ENCODE data around the gene PLXND1. TPM values are rescaled to one million over a fixed set of nuclear protein-coding genes. Genes with fewer than 3 reads are reported as not detected.

Gene PLXND1
- total RNA-seq, 1 experiment from 2014 or later, result 22.0 TPM

DNA sequence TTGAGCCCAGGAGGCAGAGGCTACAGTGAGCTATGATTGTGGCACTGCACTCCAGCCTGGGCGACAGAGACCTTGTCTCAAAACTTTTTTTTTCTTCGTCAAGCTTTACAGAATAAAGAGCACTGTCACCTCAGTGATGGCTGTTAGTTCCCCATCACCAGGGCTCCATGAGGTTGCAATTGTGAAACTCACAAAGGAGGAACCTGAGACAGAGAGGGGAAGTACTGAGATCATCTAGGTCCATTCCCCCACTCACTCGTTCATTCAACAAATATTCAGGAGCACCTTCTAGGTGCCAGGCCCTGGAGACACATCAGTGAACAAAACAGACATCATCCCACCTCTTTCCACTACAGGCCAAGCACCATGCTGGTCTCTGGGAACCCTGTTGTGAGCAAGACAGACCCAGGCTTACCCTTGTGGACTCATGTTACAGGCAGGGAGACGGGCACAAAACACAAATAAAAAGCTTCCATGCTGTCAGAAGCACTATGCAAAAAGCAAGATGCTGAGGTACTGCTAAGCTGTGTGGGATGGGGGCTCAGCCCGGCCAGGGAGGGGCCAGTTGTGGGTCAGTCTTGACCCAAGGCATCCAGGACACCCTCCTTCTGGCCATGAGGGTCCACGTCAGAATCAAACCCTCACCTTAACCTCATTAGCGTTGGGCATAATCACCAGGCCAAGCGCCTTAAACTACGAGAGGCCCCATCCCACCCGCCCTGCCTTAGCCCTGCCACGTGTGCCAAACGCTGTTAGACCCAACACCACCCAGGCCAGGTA, 80.2 kb downstream of the PLXND1 start:
- TF ChIP-seq, protein P1, sequence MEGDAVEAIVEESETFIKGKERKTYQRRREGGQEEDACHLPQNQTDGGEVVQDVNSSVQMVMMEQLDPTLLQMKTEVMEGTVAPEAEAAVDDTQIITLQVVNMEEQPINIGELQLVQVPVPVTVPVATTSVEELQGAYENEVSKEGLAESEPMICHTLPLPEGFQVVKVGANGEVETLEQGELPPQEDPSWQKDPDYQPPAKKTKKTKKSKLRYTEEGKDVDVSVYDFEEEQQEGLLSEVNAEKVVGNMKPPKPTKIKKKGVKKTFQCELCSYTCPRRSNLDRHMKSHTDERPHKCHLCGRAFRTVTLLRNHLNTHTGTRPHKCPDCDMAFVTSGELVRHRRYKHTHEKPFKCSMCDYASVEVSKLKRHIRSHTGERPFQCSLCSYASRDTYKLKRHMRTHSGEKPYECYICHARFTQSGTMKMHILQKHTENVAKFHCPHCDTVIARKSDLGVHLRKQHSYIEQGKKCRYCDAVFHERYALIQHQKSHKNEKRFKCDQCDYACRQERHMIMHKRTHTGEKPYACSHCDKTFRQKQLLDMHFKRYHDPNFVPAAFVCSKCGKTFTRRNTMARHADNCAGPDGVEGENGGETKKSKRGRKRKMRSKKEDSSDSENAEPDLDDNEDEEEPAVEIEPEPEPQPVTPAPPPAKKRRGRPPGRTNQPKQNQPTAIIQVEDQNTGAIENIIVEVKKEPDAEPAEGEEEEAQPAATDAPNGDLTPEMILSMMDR (IDR thresholded peaks at IDR 0.05; ENCODE audit: unreplicated experiment), result no peak
- Mint-ChIP-seq H3K9me3 (ENCODE audit: low read depth, unreplicated experiment) (no peaks in the 10 kb centered on the region), H3K27ac (ENCODE audit: unreplicated experiment) (no peak overlapping the region), H3K4me1 (ENCODE audit: low read depth, unreplicated experiment) (peaks cover 8% of the 10 kb centered on the region), H3K4me3 (ENCODE audit: low read depth, unreplicated experiment) (no peak overlapping the region), H3K27me3 (ENCODE audit: unreplicated experiment) (peaks cover 63% of the 10 kb centered on the region), H3K36me3 (ENCODE audit: insufficient read depth, unreplicated experiment) (no peaks in the 10 kb centered on the region)
- no TSS peak for BruUV-seq (replicated peaks)
- CTCF ChIA-PET, result no interaction called here
- DNase-seq, result no peak
- intact Hi-C loops (cut with micrococcal nuclease; ENCODE audit: unreplicated experiment), result no loop called here

DNA sequence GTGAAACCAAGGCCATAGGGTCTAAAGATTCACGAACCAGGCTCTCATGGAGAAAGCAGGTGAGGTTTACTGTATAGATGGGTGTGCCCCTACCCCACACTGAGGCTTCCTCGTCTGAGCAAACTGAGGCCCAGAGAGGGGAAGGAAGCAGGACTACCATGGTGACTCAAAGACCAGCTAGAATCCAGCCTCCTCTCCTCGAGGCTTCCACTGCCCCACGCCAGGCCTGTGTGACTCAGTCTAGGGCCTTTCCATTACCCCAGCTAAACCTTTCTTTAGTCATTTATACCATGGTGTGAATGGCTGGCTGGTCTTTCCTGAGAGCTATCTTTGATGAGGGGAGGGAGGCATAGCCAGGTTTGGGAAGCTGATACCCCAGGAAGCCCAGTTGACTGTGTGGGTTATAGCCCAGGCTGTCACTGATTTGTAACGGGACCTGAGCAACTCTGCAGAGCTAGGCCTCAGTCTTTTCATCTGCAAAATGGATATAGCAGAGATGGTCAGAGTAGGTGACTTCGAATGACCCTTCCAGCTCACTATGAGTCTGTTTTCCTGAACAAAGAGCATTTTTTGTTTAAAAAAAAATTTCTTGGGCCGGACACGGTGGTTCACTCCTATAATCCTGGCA, 81.0 kb downstream of the PLXND1 start:
- Mint-ChIP-seq H3K27me3 (ENCODE audit: unreplicated experiment) (peaks cover 55% of the 10 kb centered on the region), H3K36me3 (ENCODE audit: insufficient read depth, unreplicated experiment) (no peaks in the 10 kb centered on the region), H3K27ac (ENCODE audit: unreplicated experiment) (no peak overlapping the region), H3K4me3 (ENCODE audit: low read depth, unreplicated experiment) (no peak overlapping the region), H3K9me3 (ENCODE audit: low read depth, unreplicated experiment) (no peaks in the 10 kb centered on the region), H3K4me1 (ENCODE audit: low read depth, unreplicated experiment) (peaks cover 5% of the 10 kb centered on the region)
- no peak for DNase-seq
- TF ChIP-seq, protein P1 (IDR thresholded peaks at IDR 0.05; ENCODE audit: unreplicated experiment), result no peak
- CTCF ChIA-PET, result interaction anchor here (0.8 kb wide), 1 partner anchor 149 kb away, joined by 3 read pairs; no protein-coding TSS in a partner anchor
- BruUV-seq (replicated peaks), result no TSS peak
- intact Hi-C loops (cut with micrococcal nuclease; ENCODE audit: unreplicated experiment), result no loop called here

DNA sequence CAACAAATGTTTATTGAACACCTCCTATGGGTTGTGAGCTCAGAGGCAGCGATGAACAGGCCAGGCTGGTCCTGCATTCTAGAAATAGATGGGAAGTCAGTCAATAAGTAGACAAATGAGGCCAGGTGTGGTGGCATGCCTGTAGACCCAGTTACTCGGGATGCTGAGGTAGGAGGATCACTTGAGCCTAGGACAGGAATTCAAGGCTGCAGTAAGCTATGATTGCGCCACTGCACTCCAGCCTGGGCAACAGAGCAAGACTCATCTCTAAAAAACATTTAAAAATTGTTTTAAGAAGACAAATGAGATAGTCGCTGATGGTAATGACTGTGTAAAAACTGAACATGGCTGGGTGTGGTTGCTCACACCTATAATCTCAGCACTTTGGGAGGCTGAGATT, 82.4 kb downstream of the PLXND1 start:
- TF ChIP-seq, protein P1 (IDR thresholded peaks at IDR 0.05; ENCODE audit: unreplicated experiment), result no peak
- Mint-ChIP-seq H3K36me3 (ENCODE audit: insufficient read depth, unreplicated experiment) (no peaks in the 10 kb centered on the region), H3K4me1 (ENCODE audit: low read depth, unreplicated experiment) (no peaks in the 10 kb centered on the region), H3K4me3 (ENCODE audit: low read depth, unreplicated experiment) (no peak overlapping the region), H3K27me3 (ENCODE audit: unreplicated experiment) (peaks cover 41% of the 10 kb centered on the region), H3K27ac (ENCODE audit: unreplicated experiment) (no peak overlapping the region), H3K9me3 (ENCODE audit: low read depth, unreplicated experiment) (no peaks in the 10 kb centered on the region)
- intact Hi-C loops (cut with micrococcal nuclease; ENCODE audit: unreplicated experiment), result no loop called here
- BruUV-seq (replicated peaks), result no TSS peak
- CTCF ChIA-PET, result interaction anchor here (0.6 kb wide), 1 partner anchor 273 kb away, joined by 3 read pairs; no protein-coding TSS in a partner anchor
- DNase-seq, result no peak

DNA sequence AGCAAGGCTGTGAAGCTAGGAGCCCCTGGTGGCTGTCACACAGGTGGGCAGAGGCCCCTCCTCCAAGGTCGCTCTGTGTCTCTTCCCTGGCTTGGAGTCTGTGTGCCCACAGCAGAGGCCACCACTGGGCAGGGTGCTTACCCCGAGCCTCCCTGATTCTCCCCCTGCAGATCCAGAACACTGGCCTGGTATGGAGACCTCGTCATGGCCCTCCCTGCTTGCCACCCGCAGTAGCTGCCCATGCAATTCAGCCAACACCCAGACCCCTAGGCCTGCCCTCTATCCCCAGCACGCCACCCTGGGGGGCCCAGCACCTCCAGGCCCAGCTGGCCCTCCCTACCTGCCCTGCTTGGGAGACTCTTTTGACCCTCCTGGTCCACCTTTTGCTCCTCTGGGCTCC, 83.5 kb downstream of the PLXND1 start:
- CTCF ChIA-PET, result no interaction called here
- no peak for DNase-seq
- TF ChIP-seq, protein P1 (IDR thresholded peaks at IDR 0.05; ENCODE audit: unreplicated experiment), result no peak
- no TSS peak for BruUV-seq (replicated peaks)
- intact Hi-C loops (cut with micrococcal nuclease; ENCODE audit: unreplicated experiment), result no loop called here
- Mint-ChIP-seq H3K9me3 (ENCODE audit: low read depth, unreplicated experiment) (no peaks in the 10 kb centered on the region), H3K27ac (ENCODE audit: unreplicated experiment) (no peak overlapping the region), H3K36me3 (ENCODE audit: insufficient read depth, unreplicated experiment) (no peaks in the 10 kb centered on the region), H3K27me3 (ENCODE audit: unreplicated experiment) (peaks cover 30% of the 10 kb centered on the region), H3K4me1 (ENCODE audit: low read depth, unreplicated experiment) (no peaks in the 10 kb centered on the region), H3K4me3 (ENCODE audit: low read depth, unreplicated experiment) (no peak overlapping the region)

Data from Calu3 (cell line).